SK-N-SH (cell line): ENCODE results near the gene RGS9. TPM values are rescaled to one million over a fixed set of nuclear protein-coding genes. Genes with fewer than 3 reads are reported as not detected.

Source experiments
- CTCF ChIA-PET: fragments of 300-600, 350-600 bp; formaldehyde crosslinking; extraction: SDS; loops from one replicate; lab custom pipeline; 2021; lab: Yijun Ruan, JAX
- POLR2A ChIA-PET: fragments of 350-600 bp; sonication (Branson Sonifier 250); formaldehyde crosslinking; extraction: SDS; loops from one replicate; lab custom pipeline; 2020; ENCODE audit warnings: antibody characterized with exemption, inconsistent platforms; lab: Yijun Ruan, JAX
- DNase-seq: peaks from one replicate; pipeline ENCODE4 v3.0.0; 2012
- H2AFZ ChIP-seq: fragments of 200-600 bp; sonication (generic); 2 replicates; pipeline ENCODE4 v1.8.1; 2016; ENCODE audit warnings: antibody characterized with exemption, mild to moderate bottlenecking, low read depth
- H3F3A ChIP-seq: fragments of 200-600 bp; sonication (generic); replicated peaks from 2 replicates; pipeline ENCODE3; 2016; ENCODE audit warnings: antibody characterized with exemption, mild to moderate bottlenecking; ENCODE audit not compliant: insufficient read depth
- H3K27ac ChIP-seq, 2 experiments: fragments of 200-500 bp in 1 of 2; fragments of 200-600 bp in 1 of 2; sonication (Bioruptor generic) in 1 of 2; sonication (generic), shearing (Covaris generic) in 1 of 2; 2 replicates each; pipeline versions ENCODE4 v1.5.1 to v1.6.1; 2014 to 2016; ENCODE audit warnings: low read depth in 2 of 2, inconsistent platforms in 1 of 2, low read length in 1 of 2, mild to moderate bottlenecking in 1 of 2, mixed read lengths in 1 of 2
- H3K27me3 ChIP-seq: fragments of 200-600 bp; sonication (generic), shearing (Covaris generic); 2 replicates; pipeline ENCODE4 v1.6.1; 2016; ENCODE audit warnings: mixed run types; ENCODE audit not compliant: insufficient read depth
- H3K36me3 ChIP-seq, 2 experiments: fragments of 200-500 bp in 1 of 2; fragments of 200-600 bp in 1 of 2; sonication (Bioruptor generic) in 1 of 2; sonication (generic) in 1 of 2; replicated peaks in 1 of 2; 2 replicates each; pipeline versions ENCODE3 to v1.5.1; 2014 to 2016; ENCODE audit warnings: low read length in 1 of 2, mild to moderate bottlenecking in 1 of 2; ENCODE audit not compliant: insufficient read depth in 2 of 2, control insufficient read depth in 1 of 2
- H3K4me1 ChIP-seq, 2 experiments: fragments of 200-500 bp in 1 of 2; fragments of 200-600 bp in 1 of 2; sonication (Bioruptor generic) in 1 of 2; sonication (generic), shearing (Covaris generic) in 1 of 2; 2 replicates each; pipeline versions ENCODE4 v1.5.1 to v1.6.1; 2014 to 2016; ENCODE audit warnings: low read depth in 1 of 2, low read length in 1 of 2, mixed run types in 1 of 2; ENCODE audit not compliant: insufficient read depth in 2 of 2, control insufficient read depth in 1 of 2
- H3K4me2 ChIP-seq: fragments of 200-600 bp; sonication (generic), shearing (Covaris generic); 2 replicates; pipeline ENCODE4 v1.6.1; 2017; ENCODE audit warnings: mixed run types
- H3K4me3 ChIP-seq, 2 experiments: fragments of 200-500 bp in 1 of 2; fragments of 200-600 bp in 1 of 2; sonication (Bioruptor generic) in 1 of 2; sonication (generic), shearing (Covaris generic) in 1 of 2; 2 replicates each; pipeline versions ENCODE4 v1.5.1 to v1.8.1; 2014 to 2016; ENCODE audit warnings: low read depth in 2 of 2, inconsistent platforms in 1 of 2, low read length in 1 of 2, mild to moderate bottlenecking in 1 of 2, mixed read lengths in 1 of 2, moderate library complexity in 1 of 2
- H3K79me2 ChIP-seq: fragments of 200-600 bp; sonication (generic); 2 replicates; pipeline ENCODE4 v1.8.1; 2017; ENCODE audit warnings: mild to moderate bottlenecking; ENCODE audit not compliant: insufficient read depth
- H3K9ac ChIP-seq: fragments of 200-600 bp; sonication (generic); 2 replicates; pipeline ENCODE4 v1.6.1; 2017; ENCODE audit warnings: mixed run types
- H3K9me2 ChIP-seq: fragments of 200-600 bp; sonication (generic); 2 replicates; pipeline ENCODE4 v1.6.1; 2017; ENCODE audit warnings: mixed run types
- H3K9me3 ChIP-seq: fragments of 200-600 bp; sonication (generic); 2 replicates; pipeline ENCODE4 v1.6.1; 2017; ENCODE audit warnings: mixed run types, mild to moderate bottlenecking, moderate library complexity
- H4K20me1 ChIP-seq: fragments of 200-600 bp; sonication (generic); 2 replicates; pipeline ENCODE4 v1.6.1; 2017; ENCODE audit warnings: mild to moderate bottlenecking, mixed run types; ENCODE audit not compliant: insufficient read depth
- CHD2 ChIP-seq: fragments of 150-350 bp; IDR thresholded peaks from 2 replicates; pipeline ENCODE4 v1.6.1; 2018; ENCODE audit warnings: low read length; ENCODE audit not compliant: partially characterized antibody
- ELF1 ChIP-seq: IDR thresholded peaks from 2 replicates; pipeline ENCODE4 v1.4.0; 2012
- EZH2phosphoT487 ChIP-seq: fragments of 200-600 bp; sonication (generic); IDR thresholded peaks from 2 replicates; pipeline ENCODE4 v1.6.1; 2017; ENCODE audit warnings: low read depth, mixed run types, mild to moderate bottlenecking, antibody characterized with exemption, moderate library complexity, borderline replicate concordance
- FOSL2 ChIP-seq: IDR thresholded peaks from 2 replicates; pipeline ENCODE4 v1.4.0; 2012; ENCODE audit warnings: low read depth, mild to moderate bottlenecking, moderate library complexity, borderline replicate concordance
- FOXM1 ChIP-seq: IDR thresholded peaks from 2 replicates; pipeline ENCODE4 v1.4.0; 2012; ENCODE audit warnings: low read depth, mild to moderate bottlenecking
- GABPA ChIP-seq: IDR thresholded peaks from 2 replicates; pipeline ENCODE4 v1.4.0; 2012; ENCODE audit warnings: low read depth, mild to moderate bottlenecking
- GATA2 ChIP-seq: sonication (generic); formaldehyde crosslinking; IDR thresholded peaks from 2 replicates; pipeline ENCODE4 v1.5.0; 2020; ENCODE audit warnings: mild to moderate bottlenecking, missing genetic modification reagents
- JUND ChIP-seq: IDR thresholded peaks from 2 replicates; pipeline ENCODE4 v1.4.0; 2012
- MXI1 ChIP-seq: IDR thresholded peaks from 2 replicates; pipeline ENCODE4 v1.6.1; 2012; ENCODE audit warnings: mild to moderate bottlenecking, low read depth, low read length, improper control_type of control experiment
- NRF1 ChIP-seq: IDR thresholded peaks from 2 replicates; pipeline ENCODE4 v1.6.1; 2012; ENCODE audit warnings: low read depth, mild to moderate bottlenecking, low read length
- POLR2AphosphoS5 ChIP-seq: IDR thresholded peaks from 2 replicates; pipeline ENCODE4 v1.6.1; 2012; ENCODE audit warnings: low read depth, low read length
- RAD21 ChIP-seq: IDR thresholded peaks from 2 replicates; pipeline ENCODE4 v1.6.1; 2012; ENCODE audit warnings: mild to moderate bottlenecking, low read length
- RCOR1 ChIP-seq: fragments of 150-350 bp; IDR thresholded peaks from 2 replicates; pipeline ENCODE4 v1.6.1; 2017; ENCODE audit warnings: antibody characterized with exemption, low read length
- RXRA ChIP-seq: IDR thresholded peaks from 2 replicates; pipeline ENCODE4 v1.4.0; 2012; ENCODE audit warnings: low read depth, mild to moderate bottlenecking, borderline replicate concordance
- SIN3A ChIP-seq: IDR thresholded peaks from 2 replicates; pipeline ENCODE4 v1.6.1; 2012; ENCODE audit warnings: low read depth, mild to moderate bottlenecking, low read length, moderate library complexity, borderline replicate concordance
- TAF1 ChIP-seq: IDR thresholded peaks from 2 replicates; pipeline ENCODE4 v1.6.1; 2012; ENCODE audit warnings: low read depth, mild to moderate bottlenecking, low read length, moderate library complexity, borderline replicate concordance
- TCF12 ChIP-seq: IDR thresholded peaks from 2 replicates; pipeline ENCODE4 v1.4.0; 2012
- TEAD4 ChIP-seq: IDR thresholded peaks from 2 replicates; pipeline ENCODE4 v1.4.0; 2012; ENCODE audit warnings: mild to moderate bottlenecking, borderline replicate concordance; ENCODE audit not compliant: insufficient read depth
- WGBS: methylation state at CpG from one replicate; pipeline ENCODE4 v1.1.6; 2017; ENCODE audit warnings: low lambda C conversion rate; 5-methylcytosine and 5-hydroxymethylcytosine counted together
- polyA plus RNA-seq, 3 experiments: library from polyadenylated mRNA; depleted of rRNA; stranded (reverse); fragments of >200 nt; gene quantifications; 2 replicates each; pipeline ENCODE4 v1.2.3, GENCODE V29; 2012
- TF ChIP-seq, protein P1 (sequence below): IDR thresholded peaks from 2 replicates; pipeline ENCODE4 v1.4.0; 2012; ENCODE audit warnings: low read depth
- TF ChIP-seq, protein P2 (sequence below): fragments of 150-350 bp; IDR thresholded peaks from 2 replicates; pipeline ENCODE4 v1.6.1; 2017; ENCODE audit warnings: antibody characterized with exemption, low read length, low read depth, borderline replicate concordance

Gene RGS9
- polyA plus RNA-seq, 1 of the 3 experiments (the other 2 are of a cell fraction) = 1.4 TPM

DNA sequence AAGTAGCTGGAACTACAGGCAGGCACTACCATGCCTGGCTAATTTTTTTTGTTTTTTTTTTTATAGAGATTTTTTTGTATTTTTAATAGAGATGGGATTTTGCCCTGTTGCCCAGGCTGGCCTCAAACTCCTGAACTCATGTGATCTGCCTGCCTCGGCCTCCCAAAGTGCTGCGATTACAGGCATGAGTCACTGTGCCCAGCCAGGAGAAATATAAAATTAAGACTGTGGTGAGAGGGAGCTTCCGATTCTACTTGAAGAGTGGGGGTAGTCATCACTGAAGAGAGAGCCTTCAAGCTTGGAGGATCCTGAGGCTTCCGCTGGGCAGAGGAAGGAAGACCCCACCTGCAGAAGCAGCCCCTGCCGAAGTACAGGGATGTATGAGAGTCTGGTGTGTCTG lies 34.4 kb upstream of the RGS9 start:
- TF ChIP-seq FOSL2 = peak; percentile 37; the same call in 1 of the 2 replicates
- TF ChIP-seq RCOR1 = no peak
- TF ChIP-seq, all 33 proteins: peak for 1
- Histone ChIP-seq H3K9me3 (no peaks in the 10 kb centered on the region), H3K79me2 (no peaks in the 10 kb centered on the region), H3K27ac (no peak overlapping the region), H3K36me3 (no peaks in the 10 kb centered on the region), H4K20me1 (0 out of 2 replicates have a peak, but pooled peaks cover 3% of the 10 kb centered on the region), H3K4me3 (no peak overlapping the region), H3K9ac (no peak overlapping the region), H3F3A (peaks cover 21% of the 10 kb centered on the region), H3K4me1 (peaks cover 0 to 18% of the 10 kb centered on the region in 2 experiments; a peak in 1 of 4 replicates), H3K9me2 (no peaks in the 10 kb centered on the region), H2AFZ (no peak overlapping the region), H3K27me3 (no peaks in the 10 kb centered on the region), H3K4me2 (no peak overlapping the region)
- POLR2A ChIA-PET = interaction anchor here (1.2 kb wide), 1 partner anchor 127 kb away, joined by 4 read pairs; no protein-coding TSS in a partner anchor
- DNase-seq = no peak
- WGBS = 49% methylated on average over 5 of the region's 5 CpGs
- CTCF ChIA-PET = interaction anchor here (0.6 to 7.1 kb wide), 7 partner anchors 14 to 183 kb away, joined by 3 to 86 read pairs (median 5); partner anchors contain the start of genes LRRC37A3 and RGS9

DNA sequence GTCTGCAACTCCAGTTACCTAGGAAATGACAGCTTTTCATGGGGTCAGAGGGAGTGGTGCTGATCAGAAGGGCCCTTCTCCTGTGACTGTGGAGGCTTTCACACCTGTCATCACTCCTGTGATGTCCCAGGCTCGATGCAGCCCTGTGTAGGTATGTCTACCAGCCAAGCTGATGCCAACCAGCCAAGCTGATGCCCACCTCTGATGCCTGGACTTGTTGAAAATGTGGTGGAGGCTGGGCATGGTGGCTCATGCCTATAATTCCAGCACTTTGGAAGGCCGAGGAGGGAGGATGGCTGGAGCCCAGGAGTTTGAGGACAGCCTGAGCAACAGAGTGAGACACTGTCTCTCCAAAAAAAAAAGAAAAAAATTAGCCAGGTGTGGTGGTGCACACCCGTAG lies 33.7 kb upstream of the RGS9 start:
- TF ChIP-seq NRF1 (no peak), GABPA (no peak), MXI1 (no peak), GATA2 (CRISPR knock-in tag) (no peak), RAD21 (no peak), TEAD4 (no peak), SIN3A (no peak), ELF1 (no peak), TCF12 (no peak)
- Histone ChIP-seq H3K27me3 (no peaks in the 10 kb centered on the region), H3K9me3 (no peaks in the 10 kb centered on the region), H3K9me2 (no peaks in the 10 kb centered on the region), H3F3A (peaks cover 21% of the 10 kb centered on the region), H3K4me3 (no peak overlapping the region), H2AFZ (no peak overlapping the region), H3K4me2 (no peak overlapping the region), H3K4me1 (peaks cover 0 to 18% of the 10 kb centered on the region in 2 experiments; a peak in 1 of 4 replicates), H4K20me1 (0 out of 2 replicates have a peak, but pooled peaks cover 3% of the 10 kb centered on the region), H3K27ac (no peak overlapping the region), H3K9ac (no peak overlapping the region), H3K36me3 (no peaks in the 10 kb centered on the region), H3K79me2 (no peaks in the 10 kb centered on the region)
- CTCF ChIA-PET = interaction anchor here (1.5 to 7.1 kb wide), 6 partner anchors 14 to 184 kb away, joined by 3 to 59 read pairs (median 4); partner anchors contain the start of genes LRRC37A3 and RGS9
- WGBS = 62% methylated on average over 3 of the region's 3 CpGs
- POLR2A ChIA-PET = no interaction called here
- DNase-seq = no peak

DNA sequence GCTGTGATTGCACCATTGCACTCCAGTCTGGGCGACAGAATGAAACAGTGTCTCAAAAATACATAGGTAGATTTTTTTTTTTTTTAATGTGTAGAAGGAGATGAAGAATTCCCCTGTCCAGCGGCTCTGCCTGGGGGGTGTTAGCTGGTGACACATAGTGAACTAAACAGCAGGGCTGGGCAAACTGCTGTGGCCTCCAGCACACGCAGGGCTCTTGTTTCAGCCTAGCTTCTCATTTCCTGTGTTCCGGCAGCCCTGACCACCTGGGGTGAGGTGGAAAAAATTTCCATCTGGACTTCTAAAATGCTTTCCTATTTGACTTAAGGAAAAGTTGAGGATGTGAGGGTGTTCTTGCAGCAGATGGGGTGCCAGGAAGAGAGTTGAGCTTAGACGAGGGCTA lies 33.3 kb upstream of the RGS9 start:
- H3K4me1 ChIP-seq = peaks cover 0 to 18% of the 10 kb centered on the region in 2 experiments; a peak in 1 of 4 replicates
- TF ChIP-seq JUND (0 out of 2 replicates have a peak, but pooled peaks have one; percentile 14), SIN3A (no peak), TCF12 (peak; percentile 51), GABPA (no peak), RXRA (no peak), FOSL2 (peak; percentile 8; the same call in 1 of the 2 replicates), EZH2phosphoT487 (no peak), POLR2AphosphoS5 (no peak), FOXM1 (no peak), TAF1 (no peak), CHD2 (no peak)
- TF ChIP-seq, protein P1, sequence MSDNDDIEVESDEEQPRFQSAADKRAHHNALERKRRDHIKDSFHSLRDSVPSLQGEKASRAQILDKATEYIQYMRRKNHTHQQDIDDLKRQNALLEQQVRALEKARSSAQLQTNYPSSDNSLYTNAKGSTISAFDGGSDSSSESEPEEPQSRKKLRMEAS = no peak
- TF ChIP-seq, protein P2, sequence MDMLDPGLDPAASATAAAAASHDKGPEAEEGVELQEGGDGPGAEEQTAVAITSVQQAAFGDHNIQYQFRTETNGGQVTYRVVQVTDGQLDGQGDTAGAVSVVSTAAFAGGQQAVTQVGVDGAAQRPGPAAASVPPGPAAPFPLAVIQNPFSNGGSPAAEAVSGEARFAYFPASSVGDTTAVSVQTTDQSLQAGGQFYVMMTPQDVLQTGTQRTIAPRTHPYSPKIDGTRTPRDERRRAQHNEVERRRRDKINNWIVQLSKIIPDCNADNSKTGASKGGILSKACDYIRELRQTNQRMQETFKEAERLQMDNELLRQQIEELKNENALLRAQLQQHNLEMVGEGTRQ = no peak

More for the DNA sequence above, 33.3 kb upstream of the RGS9 start:
- Histone ChIP-seq H3K9me2 (no peaks in the 10 kb centered on the region), H3K9ac (no peak overlapping the region), H3F3A (peaks cover 21% of the 10 kb centered on the region), H3K4me3 (no peak overlapping the region), H3K79me2 (no peaks in the 10 kb centered on the region), H3K36me3 (no peaks in the 10 kb centered on the region), H3K4me2 (no peak overlapping the region), H2AFZ (no peak overlapping the region), H4K20me1 (0 out of 2 replicates have a peak, but pooled peaks cover 3% of the 10 kb centered on the region), H3K9me3 (no peaks in the 10 kb centered on the region), H3K27ac (no peak overlapping the region), H3K27me3 (no peaks in the 10 kb centered on the region)
- 66% methylated on average over 5 of the region's 5 CpGs for WGBS
- DNase-seq = no peak
- ChIA-PET POLR2A (no interaction called here), CTCF (interaction anchor here (1.0 to 7.1 kb wide), 5 partner anchors 19 to 184 kb away, joined by 3 to 59 read pairs (median 4); partner anchors contain the start of genes LRRC37A3 and RGS9)
